Mesangial cell (primary cell): ENCODE data around the gene SLX1B. TPM values are rescaled to one million over a fixed set of nuclear protein-coding genes. Genes with fewer than 3 reads are reported as not detected.

ENCODE experiments used
- total RNA-seq: library from RNA; depleted of rRNA; stranded (reverse); fragments of >200 nt; gene quantifications from 2 replicates; pipeline ENCODE4 v1.2.3, GENCODE V29; 2015

SLX1B gene
- 32.5 and 48.1 TPM in 2 replicates for total RNA-seq

GRCh38 chr16:29454269-29454668 lies at the start of gene SLX1B, which contains the start of gene BOLA2:
Gene SLX1B, plus strand, starts transcription at chr16:29454533.
Gene BOLA2, minus strand, starts transcription at chr16:29454351. Its CDS starts 98 bp downstream, at chr16:29454253.

GRCh38 chr16:29459706-29460646 lies 5.6 kb downstream of the SLX1B start, which contains the start of gene SULT1A4:
Gene SULT1A4, plus strand, starts transcription at chr16:29459913. Its CDS starts 1,473 bp downstream, at chr16:29461386.

GRCh38 chr16:29506308-29506707 lies 52.0 kb downstream of the SLX1B start, which contains the start of gene NPIPB12:
Gene NPIPB12, minus strand, starts transcription at chr16:29506408.

Other genes starting within 250 kb of the SLX1B start
- gene NPIPB11, start 47.8 kb upstream of the SLX1B start, total RNA-seq: under 0.01 and 0.25 TPM in 2 replicates
- 17.2 and 36.0 TPM in 2 replicates for gene BOLA2, start 182 bp upstream of the SLX1B start, total RNA-seq
- 1.4 and 2.1 TPM in 2 replicates for gene SULT1A4, start 5.4 kb downstream of the SLX1B start, total RNA-seq
- 6.5 and 14.8 TPM in 2 replicates for gene NPIPB12, start 51.9 kb downstream of the SLX1B start, total RNA-seq
- 0.25 and 0.49 TPM in 2 replicates for gene SPN, start 208.7 kb downstream of the SLX1B start, total RNA-seq
- gene QPRT, start 224.6 kb downstream of the SLX1B start, total RNA-seq: 124 and 265 TPM in 2 replicates